ENCODE data around the gene KIF26B.

DNA sequence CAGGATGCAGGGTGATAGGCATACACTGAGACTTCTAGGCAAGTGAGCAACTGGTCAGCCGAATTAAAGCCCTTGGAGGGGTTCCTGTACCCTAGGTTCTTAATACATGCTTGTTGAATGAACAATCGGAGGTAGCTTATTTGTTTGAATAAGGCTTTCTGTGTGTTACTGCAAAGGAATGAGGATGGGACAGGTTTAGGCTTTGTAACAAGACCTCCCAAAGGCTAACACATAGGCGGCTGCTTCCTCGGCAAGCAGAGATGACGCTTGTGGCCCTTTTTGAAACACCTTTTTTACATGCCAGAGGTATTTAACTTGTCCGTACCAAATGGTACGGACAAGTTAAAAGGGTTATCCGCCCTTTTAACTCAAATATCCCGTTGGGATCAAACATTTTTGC is 511.6 kb downstream of the KIF26B start:
- TF ChIP-seq, protein P1, sequence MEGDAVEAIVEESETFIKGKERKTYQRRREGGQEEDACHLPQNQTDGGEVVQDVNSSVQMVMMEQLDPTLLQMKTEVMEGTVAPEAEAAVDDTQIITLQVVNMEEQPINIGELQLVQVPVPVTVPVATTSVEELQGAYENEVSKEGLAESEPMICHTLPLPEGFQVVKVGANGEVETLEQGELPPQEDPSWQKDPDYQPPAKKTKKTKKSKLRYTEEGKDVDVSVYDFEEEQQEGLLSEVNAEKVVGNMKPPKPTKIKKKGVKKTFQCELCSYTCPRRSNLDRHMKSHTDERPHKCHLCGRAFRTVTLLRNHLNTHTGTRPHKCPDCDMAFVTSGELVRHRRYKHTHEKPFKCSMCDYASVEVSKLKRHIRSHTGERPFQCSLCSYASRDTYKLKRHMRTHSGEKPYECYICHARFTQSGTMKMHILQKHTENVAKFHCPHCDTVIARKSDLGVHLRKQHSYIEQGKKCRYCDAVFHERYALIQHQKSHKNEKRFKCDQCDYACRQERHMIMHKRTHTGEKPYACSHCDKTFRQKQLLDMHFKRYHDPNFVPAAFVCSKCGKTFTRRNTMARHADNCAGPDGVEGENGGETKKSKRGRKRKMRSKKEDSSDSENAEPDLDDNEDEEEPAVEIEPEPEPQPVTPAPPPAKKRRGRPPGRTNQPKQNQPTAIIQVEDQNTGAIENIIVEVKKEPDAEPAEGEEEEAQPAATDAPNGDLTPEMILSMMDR (IDR thresholded peaks at IDR 0.05), result no peak
- TF ChIP-seq POLR2A (IDR thresholded peaks at IDR 0.05), result no peak
